Endothelial cell of umbilical vein (primary cell): ENCODE results near the gene KIF2B. TPM values are rescaled to one million over a fixed set of nuclear protein-coding genes. Genes with fewer than 3 reads are reported as not detected.

ENCODE experiments used
- BruUV-seq: library from RNA; stranded (reverse); fragments of 400-500 nt; replicated peaks from 2 replicates; lab custom pipeline; 2021; lab: Mats Ljungman, UMichigan
- CTCF ChIA-PET: fragments of 300-600, 350-600 bp; sonication (Branson Sonifier 250); formaldehyde crosslinking; loops from one replicate; lab custom pipeline; 2021; ENCODE audit warnings: antibody characterized with exemption, inconsistent platforms; lab: Charles Lee
- POLR2A ChIA-PET: fragments of 300-600, 350-600 bp; sonication (Branson Sonifier 250); formaldehyde crosslinking; loops from one replicate; lab custom pipeline; 2021; ENCODE audit warnings: antibody characterized with exemption, inconsistent platforms; lab: Charles Lee
- DNase-seq: peaks from one replicate; pipeline ENCODE4 v3.0.0-alpha.2; 2011; ENCODE audit warnings: low read depth, low spot score
- FAIRE-seq: peaks from 2 replicates; lab custom pipeline; 2011; peaks lifted over from hg19 to GRCh38; lab: Jason Lieb, UNC
- H2AFZ ChIP-seq: 2 replicates; pipeline ENCODE4 v1.6.0; 2012; ENCODE audit warnings: low read depth, low read length, control low read depth, inconsistent platforms
- H3K27ac ChIP-seq: 2 replicates; pipeline ENCODE4 v1.5.1; 2011; ENCODE audit warnings: low read depth, mild to moderate bottlenecking, control low read depth, low read length, moderate library complexity; ENCODE audit not compliant: insufficient read depth
- H3K27me3 ChIP-seq, 2 experiments: 2 replicates each; pipeline versions ENCODE4 v1.6.0 to v1.6.1; 2011; ENCODE audit warnings: low read length in 2 of 2, mixed read lengths in 1 of 2; ENCODE audit not compliant: control insufficient read depth in 2 of 2, insufficient read depth in 2 of 2
- H3K36me3 ChIP-seq, 2 experiments: 2 replicates in 1 of 2; 3 replicates in 1 of 2; pipeline ENCODE4 v1.5.1; 2011; ENCODE audit warnings: low read length in 2 of 2, mild to moderate bottlenecking in 1 of 2, moderate library complexity in 1 of 2; ENCODE audit not compliant: control insufficient read depth in 2 of 2, insufficient read depth in 2 of 2; ENCODE audit errors: extremely low read depth in 1 of 2
- H3K4me1 ChIP-seq: 3 replicates; pipeline ENCODE4 v1.5.1; 2011; ENCODE audit warnings: mild to moderate bottlenecking, low read length; ENCODE audit not compliant: control insufficient read depth, insufficient read depth; ENCODE audit errors: extremely low read depth
- H3K4me2 ChIP-seq: 2 replicates; pipeline ENCODE4 v1.6.1; 2011; ENCODE audit warnings: low read length, control low read depth, mixed read lengths; ENCODE audit not compliant: insufficient read depth
- H3K4me3 ChIP-seq, 3 experiments: fragments of 200-600 bp in 1 of 3; sonication (generic), shearing (Covaris generic) in 1 of 3; replicated peaks in 1 of 3; 2 replicates each; pipeline ENCODE4 v1.5.1; 2011 to 2016; ENCODE audit warnings: control low read depth in 3 of 3, low read length in 3 of 3, mild to moderate bottlenecking in 2 of 3, inconsistent platforms in 1 of 3, low read depth in 1 of 3, moderate library complexity in 1 of 3; ENCODE audit not compliant: insufficient read depth in 1 of 3
- H3K79me2 ChIP-seq: 2 replicates; pipeline ENCODE4 v1.6.0; 2012; ENCODE audit warnings: low read length, inconsistent platforms; ENCODE audit not compliant: control insufficient read depth, insufficient read depth
- H3K9ac ChIP-seq: replicated peaks from 2 replicates; pipeline ENCODE3; 2011; ENCODE audit warnings: low read length, control low read depth; ENCODE audit not compliant: insufficient read depth; ENCODE audit errors: extremely low read depth
- H3K9me1 ChIP-seq: replicated peaks from 3 replicates; pipeline ENCODE4 v1.6.0; 2011; ENCODE audit warnings: mild to moderate bottlenecking, low read length; ENCODE audit not compliant: control insufficient read depth, insufficient read depth; ENCODE audit errors: extremely low read depth
- H3K9me3 ChIP-seq: replicated peaks from 2 replicates; pipeline ENCODE4 v1.5.1; 2012; ENCODE audit warnings: low read length, inconsistent platforms; ENCODE audit not compliant: control insufficient read depth, insufficient read depth
- H4K20me1 ChIP-seq: replicated peaks from 2 replicates; pipeline ENCODE3; 2011; ENCODE audit warnings: mild to moderate bottlenecking, low read length; ENCODE audit not compliant: control insufficient read depth, insufficient read depth; ENCODE audit errors: extremely low read depth
- CTCF ChIP-seq, 2 donors: IDR thresholded peaks; 1 replicate in 1 of 2; 2 replicates in 1 of 2; pipeline ENCODE4 v1.5.1; 2011; ENCODE audit warnings: low read length in 2 of 2, mild to moderate bottlenecking in 2 of 2, moderate library complexity in 2 of 2, control low read depth in 1 of 2, inconsistent platforms in 1 of 2, low read depth in 1 of 2; ENCODE audit not compliant: insufficient read depth in 1 of 2; ENCODE audit errors: extremely low read depth in 1 of 2
- EZH2 ChIP-seq: IDR thresholded peaks from 2 replicates; pipeline ENCODE4 v1.6.1; 2012; ENCODE audit warnings: borderline replicate concordance, low read depth, mild to moderate bottlenecking, moderate library complexity, low read length, inconsistent platforms; ENCODE audit not compliant: severe bottlenecking
- FOS ChIP-seq: IDR thresholded peaks from 2 replicates; pipeline ENCODE4 v1.6.1; 2011; ENCODE audit warnings: mild to moderate bottlenecking, low read length, moderate library complexity, borderline replicate concordance; ENCODE audit not compliant: insufficient read depth
- GATA2 ChIP-seq: IDR thresholded peaks from 2 replicates; pipeline ENCODE4 v1.7.0; 2011; ENCODE audit warnings: low read depth, mild to moderate bottlenecking, moderate library complexity, mixed read lengths, low read length; ENCODE audit not compliant: insufficient read length, insufficient read depth
- JUN ChIP-seq: IDR thresholded peaks from 2 replicates; pipeline ENCODE4 v1.6.1; 2011; ENCODE audit warnings: borderline replicate concordance, low read depth; ENCODE audit not compliant: insufficient read length, insufficient read depth
- MYC ChIP-seq: IDR thresholded peaks from one replicate; pipeline ENCODE4 v1.6.1; 2011; ENCODE audit warnings: mild to moderate bottlenecking, low read depth, low read length
- POLR2A ChIP-seq: IDR thresholded peaks from 2 replicates; pipeline ENCODE4 v1.6.1; 2012; ENCODE audit warnings: low read depth, mild to moderate bottlenecking, control low read depth, low read length
- POLR2AphosphoS5 ChIP-seq: IDR thresholded peaks from 2 replicates; pipeline ENCODE4 v1.6.1; 2012; ENCODE audit warnings: low read depth, mild to moderate bottlenecking, control low read depth, low read length, moderate library complexity; ENCODE audit not compliant: insufficient read depth
- dilution Hi-C: fragments of 300-500 bp; cut with MboI; formaldehyde crosslinking; loops from one replicate; pipeline ENCODE4 v1.15.0; 2019; ENCODE audit warnings: low sequenced_read_pairs; ENCODE audit not compliant: extremely low pct_ligation_motif_present
- intact Hi-C: fragments of 100-400 bp; cut with micrococcal nuclease; formaldehyde crosslinking; loops from one replicate; pipeline ENCODE4 v1.10.0; 2022
- polyA plus RNA-seq, 4 experiments: library from polyadenylated mRNA; depleted of rRNA in 3 of 4; stranded (reverse) in 3 of 4; unstranded in 1 of 4; fragments of >200 nt; gene quantifications; 2 replicates each; pipeline versions ENCODE4 v1.2.1 to v1.2.3, GENCODE V29; 2011 to 2012; ENCODE audit warnings: missing spikeins in 1 of 4
- total RNA-seq: library from RNA; stranded (reverse); gene quantifications from 2 replicates; pipeline ENCODE4 v1.2.3, GENCODE V29; 2021
- TF ChIP-seq, protein P1 (sequence below): IDR thresholded peaks from 2 replicates; pipeline ENCODE4 v1.6.1; 2011; ENCODE audit not compliant: insufficient read depth, insufficient read length

Gene KIF2B
- total and polyA plus RNA-seq, 2 donors (not counting 3 experiments of a cell fraction or from before 2014, with no cell fraction given), result not detected

- H4K20me1 ChIP-seq, result no peaks in the 10 kb centered on the region
- H3K27ac ChIP-seq, result no peak overlapping the region
- BruUV-seq, result no TSS peak
- no peaks in the 10 kb centered on the region for H3K9me3 ChIP-seq
- CTCF ChIA-PET, result no interaction called here
- no peak overlapping the region for H3K4me3 ChIP-seq
- H2AFZ ChIP-seq, result no peak overlapping the region
- no peak overlapping the region for H3K4me2 ChIP-seq
- POLR2A ChIA-PET, result no interaction called here
- H3K9me1 ChIP-seq, result no peaks in the 10 kb centered on the region
- TF ChIP-seq CTCF (IDR thresholded peaks at IDR 0.05; ENCODE audit: extremely low read depth in 1 of 2, insufficient read depth in 1 of 2, low read depth in 1 of 2, low read length in 2 of 2) (no peak), FOS (no peak), MYC (no peak), GATA2 (no peak), EZH2 (no peak), POLR2AphosphoS5 (no peak), JUN (no peak), POLR2A (no peak)
- TF ChIP-seq, protein P1, sequence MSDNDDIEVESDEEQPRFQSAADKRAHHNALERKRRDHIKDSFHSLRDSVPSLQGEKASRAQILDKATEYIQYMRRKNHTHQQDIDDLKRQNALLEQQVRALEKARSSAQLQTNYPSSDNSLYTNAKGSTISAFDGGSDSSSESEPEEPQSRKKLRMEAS, result no peak
- H3K36me3 ChIP-seq, result no peaks in the 10 kb centered on the region
- FAIRE-seq (no peak), DNase-seq (no peak)
- dilution Hi-C loops, result no loop called here
- no peak overlapping the region for H3K9ac ChIP-seq
- H3K4me1 ChIP-seq, result no peaks in the 10 kb centered on the region
- intact Hi-C loops, result no loop called here
- H3K79me2 ChIP-seq, result no peaks in the 10 kb centered on the region
- no peaks in the 10 kb centered on the region for H3K27me3 ChIP-seq
These were observed 16.3 kb upstream of the KIF2B start for GRCh38 chr17:53806473-53806872.
